Vagina (tissue), 2 donors: ENCODE data around the gene L1CAM.

Experiments
- CTCF ChIP-seq, 3 experiments: fragments of 450-650 bp in 2 of 3; fragments of 200-600 bp in 1 of 3; sonication (generic) in 1 of 3; IDR thresholded peaks; one replicate each; pipeline ENCODE4 v1.5.1; 2017 to 2019; ENCODE audit warnings: antibody characterized with exemption in 3 of 3, mild to moderate bottlenecking in 2 of 3, moderate library complexity in 2 of 3
- POLR2A ChIP-seq, 2 donors: fragments of 450-650 bp; IDR thresholded peaks; one replicate each; pipeline ENCODE4 v1.6.1; 2017; ENCODE audit warnings: antibody characterized with exemption in 2 of 2, mild to moderate bottlenecking in 2 of 2, moderate library complexity in 2 of 2
- POLR2AphosphoS5 ChIP-seq, 2 donors: sonication (generic); formaldehyde crosslinking; IDR thresholded peaks; one replicate each; pipeline ENCODE4 v1.9.0; 2017; ENCODE audit warnings: antibody characterized with exemption in 2 of 2, mild to moderate bottlenecking in 2 of 2, low read depth in 1 of 2; ENCODE audit not compliant: insufficient read depth in 1 of 2

DNA sequence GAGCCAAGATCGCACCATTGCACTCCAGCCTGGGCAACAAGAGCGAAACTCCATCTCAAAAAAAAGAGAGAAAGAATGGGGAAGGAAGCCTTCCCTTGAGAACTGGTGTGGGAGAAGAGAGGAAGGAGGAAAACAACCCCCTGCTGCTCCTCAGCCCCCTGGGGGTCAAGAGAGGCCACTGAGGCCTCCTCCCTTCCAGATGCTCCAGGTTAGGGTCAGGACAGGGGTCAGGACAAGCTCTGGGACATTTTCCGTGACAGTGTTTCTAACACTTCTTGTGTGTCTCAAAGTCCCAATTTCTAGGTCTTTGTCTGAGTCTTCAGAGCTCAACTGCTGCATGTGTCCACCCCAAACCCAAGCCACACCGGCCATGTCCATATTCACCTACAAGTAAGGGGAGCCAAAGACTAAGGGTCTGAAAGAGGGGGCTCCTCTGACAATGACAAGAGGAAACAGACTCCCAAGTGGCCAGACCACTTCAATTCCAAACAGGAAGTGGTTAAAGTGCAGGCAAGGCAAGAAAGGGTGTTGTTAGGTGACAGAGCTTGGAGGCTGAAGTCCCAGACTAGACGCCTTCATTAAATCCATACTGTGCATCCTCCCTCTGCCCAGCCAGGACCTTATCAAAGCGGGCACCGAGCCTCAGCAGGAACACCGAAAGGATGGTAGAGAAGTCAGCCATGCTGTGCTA lies 8.3 kb downstream of the L1CAM start:
- TF ChIP-seq POLR2A (IDR thresholded peaks at IDR 0.05) (no peak), POLR2AphosphoS5 (IDR thresholded peaks at IDR 0.05; ENCODE audit: insufficient read depth in 1 of 2, low read depth in 1 of 2) (no peak), CTCF (IDR thresholded peaks at IDR 0.05) (no peak)
